T1000 (cell line): ENCODE data around the gene TFDP1.

ENCODE experiments used
- DNase-seq: peaks from one replicate; lab custom pipeline; 2025; ENCODE audit warnings: mixed read lengths; lab: John Stamatoyannopoulos, UW

The TFDP1 gene

GRCh38 chr13:113651511-113652403 lies 67.2 kb downstream of the TFDP1 start:
- no peak for DNase-seq

- DNase-seq: no peak
These were observed 68.1 kb downstream of the TFDP1 start for GRCh38 chr13:113652404-113653263.

- DNase-seq: no peak
These were observed 69.0 kb downstream of the TFDP1 start for GRCh38 chr13:113653264-113654174.

- no peak for DNase-seq
These were observed 69.6 kb downstream of the TFDP1 start for GRCh38 chr13:113654175-113654560.

GRCh38 chr13:113654591-113655345 lies 70.2 kb downstream of the TFDP1 start:
- no peak for DNase-seq

- no peak for DNase-seq
These were observed 70.9 kb downstream of the TFDP1 start for GRCh38 chr13:113655346-113656002.

- no peak for DNase-seq
These were observed 71.5 kb downstream of the TFDP1 start for GRCh38 chr13:113656003-113656588.

- no peak for DNase-seq
These were observed 72.5 kb downstream of the TFDP1 start for GRCh38 chr13:113656831-113657671.

- no peak for DNase-seq
These were observed 73.5 kb downstream of the TFDP1 start, which contains the start of gene ATP4B for GRCh38 chr13:113657851-113658741. ATP4B (minus strand) TSS chr13:113658198; CDS start chr13:113658144, 54 bp downstream.

- DNase-seq: no peak
These were observed 74.3 kb downstream of the TFDP1 start for GRCh38 chr13:113658836-113659235.

- no peak for DNase-seq
These were observed 74.8 kb downstream of the TFDP1 start for GRCh38 chr13:113659337-113659736.

- no peak for DNase-seq
These were observed 75.5 kb downstream of the TFDP1 start for GRCh38 chr13:113660066-113660465.

- DNase-seq: no peak
These were observed 77.0 kb downstream of the TFDP1 start for GRCh38 chr13:113661509-113661908.

- no peak for DNase-seq
These were observed 79.4 kb downstream of the TFDP1 start for GRCh38 chr13:113663934-113664333.

GRCh38 chr13:113664751-113665596 lies 80.4 kb downstream of the TFDP1 start:
- no peak for DNase-seq

- no peak for DNase-seq
These were observed 81.2 kb downstream of the TFDP1 start for GRCh38 chr13:113665597-113666328.

GRCh38 chr13:113666329-113666670 lies 81.7 kb downstream of the TFDP1 start:
- DNase-seq: no peak
